ENCODE measurements around the gene ACAP1.

DNA sequence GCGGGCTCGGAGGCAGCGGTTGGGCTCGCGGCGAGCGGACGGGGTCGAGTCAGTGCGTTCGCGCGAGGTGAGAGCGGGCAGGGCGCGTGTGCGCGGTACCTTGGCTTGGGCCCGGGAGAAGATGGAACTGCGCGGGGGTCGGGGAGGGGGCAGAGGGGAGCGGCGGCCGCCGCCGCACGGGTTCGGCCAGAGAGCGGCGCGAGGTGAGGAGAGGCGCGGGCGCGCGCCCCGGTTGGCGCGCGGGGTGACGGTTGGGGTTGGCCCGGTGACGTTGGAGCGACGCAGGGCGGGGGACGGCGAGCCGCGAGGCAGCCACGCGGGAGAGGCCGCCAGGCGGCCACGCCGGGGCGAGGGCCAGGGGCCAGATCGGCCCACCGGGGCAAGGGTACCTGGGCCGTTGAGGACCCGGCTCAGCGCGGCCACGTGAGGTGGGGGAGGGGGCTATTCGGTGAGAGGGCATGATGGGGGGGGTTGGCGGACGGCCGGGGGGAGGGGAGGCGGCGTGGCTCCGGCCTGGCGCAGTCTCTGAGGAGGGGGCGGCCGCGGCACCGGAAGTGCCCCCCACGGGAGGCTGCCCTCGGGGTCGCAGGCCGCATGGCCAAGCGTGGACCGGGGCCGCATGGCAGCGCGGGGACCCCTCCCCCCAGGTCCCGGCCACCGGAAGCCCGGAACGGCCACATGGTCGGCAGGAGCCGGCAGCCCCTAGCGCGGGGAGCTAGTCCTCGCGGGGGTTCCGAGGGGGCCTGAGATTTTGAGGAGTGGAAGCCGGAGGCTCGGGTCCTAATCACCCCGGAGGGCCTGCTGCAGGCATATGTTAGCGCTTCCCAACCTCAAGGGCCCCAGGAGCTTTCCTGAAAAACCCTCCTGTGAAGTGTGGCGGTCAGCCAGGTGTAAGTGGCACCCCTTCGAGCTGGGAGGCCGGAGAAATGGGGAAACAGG, 28.4 kb upstream of the ACAP1 start:
- TF ChIP-seq, protein P1, sequence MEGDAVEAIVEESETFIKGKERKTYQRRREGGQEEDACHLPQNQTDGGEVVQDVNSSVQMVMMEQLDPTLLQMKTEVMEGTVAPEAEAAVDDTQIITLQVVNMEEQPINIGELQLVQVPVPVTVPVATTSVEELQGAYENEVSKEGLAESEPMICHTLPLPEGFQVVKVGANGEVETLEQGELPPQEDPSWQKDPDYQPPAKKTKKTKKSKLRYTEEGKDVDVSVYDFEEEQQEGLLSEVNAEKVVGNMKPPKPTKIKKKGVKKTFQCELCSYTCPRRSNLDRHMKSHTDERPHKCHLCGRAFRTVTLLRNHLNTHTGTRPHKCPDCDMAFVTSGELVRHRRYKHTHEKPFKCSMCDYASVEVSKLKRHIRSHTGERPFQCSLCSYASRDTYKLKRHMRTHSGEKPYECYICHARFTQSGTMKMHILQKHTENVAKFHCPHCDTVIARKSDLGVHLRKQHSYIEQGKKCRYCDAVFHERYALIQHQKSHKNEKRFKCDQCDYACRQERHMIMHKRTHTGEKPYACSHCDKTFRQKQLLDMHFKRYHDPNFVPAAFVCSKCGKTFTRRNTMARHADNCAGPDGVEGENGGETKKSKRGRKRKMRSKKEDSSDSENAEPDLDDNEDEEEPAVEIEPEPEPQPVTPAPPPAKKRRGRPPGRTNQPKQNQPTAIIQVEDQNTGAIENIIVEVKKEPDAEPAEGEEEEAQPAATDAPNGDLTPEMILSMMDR (IDR thresholded peaks at IDR 0.05; ENCODE audit: insufficient read depth, low read depth, low read length) = no peak
- no peak for TF ChIP-seq EZH2 (IDR thresholded peaks at IDR 0.05; ENCODE audit: insufficient read depth, low read length)
